ENCODE results near the gene CTSZ.

DNA sequence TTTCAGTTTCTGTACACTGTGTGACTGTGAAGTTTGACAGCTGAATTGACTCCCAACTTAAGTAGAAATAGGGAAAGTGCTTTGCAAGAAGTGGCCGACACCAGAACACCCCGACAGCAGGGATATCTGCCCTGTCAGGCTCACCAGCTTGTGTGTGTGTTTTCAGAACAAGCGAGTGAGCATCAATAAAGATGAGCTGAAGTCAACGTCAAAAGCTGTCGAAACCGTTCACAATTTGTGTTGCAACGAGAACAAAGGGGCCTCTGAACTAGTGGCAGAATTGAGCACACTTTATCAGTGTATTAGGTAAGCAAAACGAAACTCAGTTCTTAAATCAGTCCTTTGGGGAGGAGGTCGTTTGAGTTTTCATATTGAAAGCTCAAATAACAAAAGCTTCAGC is 15.3 kb downstream of the CTSZ start:
- TF ChIP-seq, protein P1, sequence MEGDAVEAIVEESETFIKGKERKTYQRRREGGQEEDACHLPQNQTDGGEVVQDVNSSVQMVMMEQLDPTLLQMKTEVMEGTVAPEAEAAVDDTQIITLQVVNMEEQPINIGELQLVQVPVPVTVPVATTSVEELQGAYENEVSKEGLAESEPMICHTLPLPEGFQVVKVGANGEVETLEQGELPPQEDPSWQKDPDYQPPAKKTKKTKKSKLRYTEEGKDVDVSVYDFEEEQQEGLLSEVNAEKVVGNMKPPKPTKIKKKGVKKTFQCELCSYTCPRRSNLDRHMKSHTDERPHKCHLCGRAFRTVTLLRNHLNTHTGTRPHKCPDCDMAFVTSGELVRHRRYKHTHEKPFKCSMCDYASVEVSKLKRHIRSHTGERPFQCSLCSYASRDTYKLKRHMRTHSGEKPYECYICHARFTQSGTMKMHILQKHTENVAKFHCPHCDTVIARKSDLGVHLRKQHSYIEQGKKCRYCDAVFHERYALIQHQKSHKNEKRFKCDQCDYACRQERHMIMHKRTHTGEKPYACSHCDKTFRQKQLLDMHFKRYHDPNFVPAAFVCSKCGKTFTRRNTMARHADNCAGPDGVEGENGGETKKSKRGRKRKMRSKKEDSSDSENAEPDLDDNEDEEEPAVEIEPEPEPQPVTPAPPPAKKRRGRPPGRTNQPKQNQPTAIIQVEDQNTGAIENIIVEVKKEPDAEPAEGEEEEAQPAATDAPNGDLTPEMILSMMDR (IDR thresholded peaks at IDR 0.05) = no peak
- TF ChIP-seq EP300 (IDR thresholded peaks at IDR 0.05) = no peak
